ENCODE results near the gene INSYN1. TPM values are rescaled to one million over a fixed set of nuclear protein-coding genes. Genes with fewer than 3 reads are reported as not detected.
"Not testable (repeated sequence)": the region's sequence is repeated elsewhere in the genome, so short reads cannot be mapped to it uniquely, and the experiment has no call there.

The INSYN1 gene
- total RNA-seq (2014; rRNA removed; shearing (Covaris generic); ENCODE audit: low replicate concordance): not detected in 2 replicates

- in situ Hi-C loops (cut with HindIII; ENCODE audit: low pct_unique_long_range_greater_than_20kb, low sequenced_read_pairs): no loop called here
- DNase-seq (ENCODE audit: low read depth): no peak
Observed at GRCh38 chr15:73753250-73754130, at the start of gene INSYN1. Gene INSYN1, minus strand, starts transcription at chr15:73753351. Its CDS starts 2,221 bp downstream, at chr15:73751130.

GRCh38 chr15:73802431-73803041, 49.4 kb upstream of the INSYN1 start:
- DNase-seq (ENCODE audit: low read depth): no peak
- in situ Hi-C loops (cut with HindIII; ENCODE audit: low pct_unique_long_range_greater_than_20kb, low sequenced_read_pairs): no loop called here

GRCh38 chr15:73800662-73801345, 47.7 kb upstream of the INSYN1 start:
- no peak for DNase-seq (ENCODE audit: low read depth)

GRCh38 chr15:73799466-73799865, 46.3 kb upstream of the INSYN1 start:
- in situ Hi-C loops (cut with HindIII; ENCODE audit: low pct_unique_long_range_greater_than_20kb, low sequenced_read_pairs): no loop called here
- DNase-seq (ENCODE audit: low read depth): no peak

More at GRCh38 chr15:73800662-73801345, 47.7 kb upstream of the INSYN1 start:
- in situ Hi-C loops (cut with HindIII; ENCODE audit: low pct_unique_long_range_greater_than_20kb, low sequenced_read_pairs): no loop called here

- in situ Hi-C loops (cut with HindIII; ENCODE audit: low pct_unique_long_range_greater_than_20kb, low sequenced_read_pairs): no loop called here
- no peak for DNase-seq (ENCODE audit: low read depth)
Observed at GRCh38 chr15:73797366-73798158, 44.4 kb upstream of the INSYN1 start.

- DNase-seq (ENCODE audit: low read depth): no peak
- in situ Hi-C loops (cut with HindIII; ENCODE audit: low pct_unique_long_range_greater_than_20kb, low sequenced_read_pairs): no loop called here
Observed at GRCh38 chr15:73796331-73796831, 43.2 kb upstream of the INSYN1 start.

- in situ Hi-C loops (cut with HindIII; ENCODE audit: low pct_unique_long_range_greater_than_20kb, low sequenced_read_pairs): no loop called here
- no peak for DNase-seq (ENCODE audit: low read depth)
Observed at GRCh38 chr15:73794443-73795133, 41.4 kb upstream of the INSYN1 start.

GRCh38 chr15:73792899-73793541, 39.9 kb upstream of the INSYN1 start:
- in situ Hi-C loops (cut with HindIII; ENCODE audit: low pct_unique_long_range_greater_than_20kb, low sequenced_read_pairs): not testable (repeated sequence)

GRCh38 chr15:73792415-73792814, 39.3 kb upstream of the INSYN1 start:
- in situ Hi-C loops (cut with HindIII; ENCODE audit: low pct_unique_long_range_greater_than_20kb, low sequenced_read_pairs): no loop called here
- DNase-seq (ENCODE audit: low read depth): no peak

More at GRCh38 chr15:73792899-73793541, 39.9 kb upstream of the INSYN1 start:
- DNase-seq (ENCODE audit: low read depth): not testable (repeated sequence)

GRCh38 chr15:73789521-73790240, 36.5 kb upstream of the INSYN1 start:
- in situ Hi-C loops (cut with HindIII; ENCODE audit: low pct_unique_long_range_greater_than_20kb, low sequenced_read_pairs): no loop called here
- DNase-seq (ENCODE audit: low read depth): no peak

GRCh38 chr15:73787621-73788020, 34.5 kb upstream of the INSYN1 start:
- no peak for DNase-seq (ENCODE audit: low read depth)
- in situ Hi-C loops (cut with HindIII; ENCODE audit: low pct_unique_long_range_greater_than_20kb, low sequenced_read_pairs): no loop called here

- in situ Hi-C loops (cut with HindIII; ENCODE audit: low pct_unique_long_range_greater_than_20kb, low sequenced_read_pairs): no loop called here
- DNase-seq (ENCODE audit: low read depth): no peak
Observed at GRCh38 chr15:73786538-73786937, 33.4 kb upstream of the INSYN1 start.

- DNase-seq (ENCODE audit: low read depth); in situ Hi-C loops (cut with HindIII; ENCODE audit: low pct_unique_long_range_greater_than_20kb, low sequenced_read_pairs): not testable (repeated sequence)
Observed at GRCh38 chr15:73785256-73786014, 32.3 kb upstream of the INSYN1 start.

GRCh38 chr15:73784291-73784690, 31.1 kb upstream of the INSYN1 start:
- in situ Hi-C loops (cut with HindIII; ENCODE audit: low pct_unique_long_range_greater_than_20kb, low sequenced_read_pairs): no loop called here
- DNase-seq (ENCODE audit: low read depth): no peak

GRCh38 chr15:73782344-73782959, 29.3 kb upstream of the INSYN1 start:
- in situ Hi-C loops (cut with HindIII; ENCODE audit: low pct_unique_long_range_greater_than_20kb, low sequenced_read_pairs): no loop called here
- no peak for DNase-seq (ENCODE audit: low read depth)

Measured in Caki2 (cell line).